K562 treated with DMSO at 1 percent for 24 hours (cell line): ENCODE measurements around the gene PPM1L. TPM values are rescaled to one million over a fixed set of nuclear protein-coding genes. Genes with fewer than 3 reads are reported as not detected.

Experiments
- total RNA-seq: library from RNA; unstranded; fragments of 300-600 nt; gene quantifications from 2 replicates; pipeline ENCODE4 v1.2.3, GENCODE V29; 2022; ENCODE audit warnings: low read depth; ENCODE audit not compliant: insufficient read depth

Gene PPM1L
- total RNA-seq: 0.24 and 0.32 TPM in 2 replicates

GRCh38 chr3:160755776-160756304 lies at the start of gene PPM1L:
TSS of gene PPM1L (plus strand) at chr3:160756231.

DNA sequence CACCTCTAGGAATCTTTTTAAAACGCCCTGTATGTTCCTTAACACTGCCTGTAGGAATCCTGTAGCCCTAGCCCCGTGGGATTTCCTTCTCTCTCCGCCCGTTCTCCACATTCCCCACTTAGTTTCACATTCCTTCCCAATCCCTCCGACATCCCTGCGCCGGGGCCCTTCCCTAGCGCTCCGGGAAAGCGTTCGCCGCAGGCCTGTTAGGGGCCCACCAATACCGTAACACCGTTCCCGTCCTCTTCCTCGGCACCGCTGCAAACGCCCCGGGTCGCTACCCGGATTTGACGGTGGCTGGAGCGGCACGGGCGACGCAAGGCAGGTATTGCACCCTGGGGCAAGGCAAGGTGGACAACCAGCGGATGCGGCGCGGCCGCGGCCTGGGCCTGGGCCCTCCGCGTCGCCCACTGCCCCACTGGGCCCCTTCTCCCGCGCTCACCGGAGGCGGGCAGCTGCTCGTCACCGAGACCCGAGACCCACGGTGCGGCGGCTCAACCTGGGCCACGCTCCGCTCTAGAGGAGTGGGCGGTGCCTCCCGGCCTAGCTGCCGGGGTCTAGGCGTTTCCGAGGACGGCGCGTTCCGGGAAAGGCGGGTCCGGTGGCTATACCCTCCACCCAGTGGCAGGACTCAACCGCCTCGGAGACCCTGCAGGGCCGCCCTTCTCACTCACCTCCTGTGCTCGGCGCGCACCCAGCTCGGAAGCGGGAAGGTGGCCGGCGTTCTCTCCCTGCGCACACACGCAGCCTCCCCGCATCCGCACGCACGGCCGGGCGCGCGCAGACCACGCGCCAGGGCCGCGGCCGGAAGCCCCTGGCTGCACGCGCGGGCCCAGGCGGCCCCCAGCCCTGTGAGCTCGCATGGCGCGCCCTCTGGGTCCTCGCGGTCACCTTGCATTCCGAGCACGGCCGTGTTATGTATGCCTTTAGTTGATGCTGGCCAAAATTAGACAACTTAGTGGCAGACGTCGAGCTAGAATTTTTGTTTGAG lies 348.8 kb downstream of the PPM1L start, which contains the start of gene B3GALNT1:
Gene B3GALNT1, minus strand, starts transcription at position 789 of the 991 bp plus-strand sequence. CDS start 18,595 bp downstream, outside the sequence.

Other genes starting within 250 kb of the PPM1L start
- 10.4 and 10.5 TPM in 2 replicates for gene KPNA4, start 190.7 kb upstream of the PPM1L start, total RNA-seq
- not detected in 2 replicates for gene ARL14, start 79.1 kb upstream of the PPM1L start, total RNA-seq